K562 (cell line): Measurements from ENCODE around the gene COQ8B.

Source experiments
- NELFE ChIP-seq: IDR thresholded peaks from 2 replicates; pipeline ENCODE4 v1.6.1; 2011; ENCODE audit warnings: mild to moderate bottlenecking; ENCODE audit not compliant: insufficient read depth, insufficient read length
- RBBP5 ChIP-seq: fragments of 200-600 bp; sonication (generic); IDR thresholded peaks from 2 replicates; pipeline ENCODE4 v1.6.1; 2012; ENCODE audit warnings: borderline replicate concordance, mild to moderate bottlenecking, low read length, control low read depth, inconsistent platforms; ENCODE audit not compliant: insufficient read depth, poor library complexity, severe bottlenecking
- SP1 ChIP-seq: sonication (generic); formaldehyde crosslinking; IDR thresholded peaks from 2 replicates; pipeline ENCODE4 v1.8.1; 2022; ENCODE audit warnings: mild to moderate bottlenecking, missing genetic modification reagents

- TF ChIP-seq NELFE (no peak), SP1 (no peak), RBBP5 (no peak)
Observed at GRCh38 chr19:40672573-40673299, 44.0 kb downstream of the COQ8B start.
